Tibial nerve (tissue), 4 donors: Measurements from ENCODE around the gene CCDC152. TPM values are rescaled to one million over a fixed set of nuclear protein-coding genes. Genes with fewer than 3 reads are reported as not detected.

Experiments used
- DNase-seq, 2 donors: peaks; one replicate each; pipeline ENCODE4 v3.0.0-alpha.2; 2019; ENCODE audit warnings: low spot score in 2 of 2
- H3K27ac ChIP-seq, 4 donors: fragments of 200-600 bp; sonication (generic) in 3 of 4; one replicate each; pipeline ENCODE4 v1.5.1; 2017 to 2019; ENCODE audit warnings: mild to moderate bottlenecking in 1 of 4
- H3K27me3 ChIP-seq, 2 donors: fragments of 200-600 bp; sonication (generic) in 1 of 2; one replicate each; pipeline versions ENCODE4 v1.5.1 to v1.6.0; 2017 to 2019
- H3K36me3 ChIP-seq, 3 donors: fragments of 200-600 bp; sonication (generic); one replicate each; pipeline ENCODE4 v1.5.1; 2018 to 2019
- H3K4me1 ChIP-seq, 4 donors: fragments of 200-600 bp; sonication (generic) in 3 of 4; one replicate each; pipeline ENCODE4 v1.5.1; 2017 to 2019
- H3K4me3 ChIP-seq, 4 donors: fragments of 200-600 bp; sonication (generic) in 3 of 4; one replicate each; pipeline ENCODE4 v1.5.1; 2017 to 2019; ENCODE audit warnings: mild to moderate bottlenecking in 1 of 4, moderate library complexity in 1 of 4
- H3K9me3 ChIP-seq, 4 donors: fragments of 200-600 bp; sonication (generic) in 3 of 4; one replicate each; pipeline ENCODE4 v1.5.1; 2017 to 2019
- CTCF ChIP-seq, 5 experiments: fragments of 200-600 bp in 3 of 5; fragments of 450-650 bp in 2 of 5; sonication (generic) in 3 of 5; IDR thresholded peaks; one replicate each; pipeline ENCODE4 v1.5.1; 2016 to 2019; ENCODE audit warnings: antibody characterized with exemption in 5 of 5, mild to moderate bottlenecking in 3 of 5, moderate library complexity in 2 of 5
- EP300 ChIP-seq, 2 donors: sonication (generic); formaldehyde crosslinking; IDR thresholded peaks; one replicate each; pipeline ENCODE4 v1.6.1; 2017; ENCODE audit warnings: antibody characterized with exemption in 2 of 2, mild to moderate bottlenecking in 1 of 2
- POLR2A ChIP-seq, 2 donors: fragments of 450-650 bp; IDR thresholded peaks; one replicate each; pipeline ENCODE4 v1.6.1; 2017; ENCODE audit warnings: antibody characterized with exemption in 2 of 2, mild to moderate bottlenecking in 2 of 2, moderate library complexity in 2 of 2
- WGBS, 2 donors: methylation state at CpG; one replicate each; pipeline ENCODE4 v1.1.5; 2018; 5-methylcytosine and 5-hydroxymethylcytosine counted together
- total RNA-seq, 4 donors: library from RNA; depleted of rRNA; stranded (reverse); fragments of >200 nt; gene quantifications; one replicate each; pipeline ENCODE4 v1.1.0, GENCODE V29; 2016

Gene CCDC152
- total RNA-seq, 4 donors from 2014 or later, result 2.6 to 3.9 (median 3.0) TPM

- TF ChIP-seq POLR2A (IDR thresholded peaks at IDR 0.05) (no peak), EP300 (IDR thresholded peaks at IDR 0.05) (no peak), CTCF (IDR thresholded peaks at IDR 0.05) (no peak)
- Histone ChIP-seq H3K4me1 (no peaks in the 10 kb centered on the region), H3K27me3 (no peaks in the 10 kb centered on the region), H3K9me3 (peaks cover 0 to 12% (median 0%) of the 10 kb centered on the region in 4 donors), H3K27ac (no peak overlapping the region), H3K36me3 (peaks cover 0 to 64% (median 6%) of the 10 kb centered on the region in 3 donors), H3K4me3 (no peak overlapping the region)
- DNase-seq, result no peak
Observed at GRCh38 chr5:42799241-42799608, 42.6 kb downstream of the CCDC152 start.

- no peak for DNase-seq
- Histone ChIP-seq H3K4me3 (no peak overlapping the region), H3K27me3 (no peaks in the 10 kb centered on the region), H3K4me1 (peaks cover 0 to 2% (median 0%) of the 10 kb centered on the region in 4 donors), H3K27ac (no peak overlapping the region), H3K36me3 (peaks cover 0 to 69% (median 6%) of the 10 kb centered on the region in 3 donors), H3K9me3 (peaks cover 0 to 12% (median 0%) of the 10 kb centered on the region in 4 donors)
- 89 to 95% methylated on average over 9 of the region's 9 CpGs for WGBS, 2 donors
- TF ChIP-seq CTCF (IDR thresholded peaks at IDR 0.05), result no peak
- TF ChIP-seq POLR2A (IDR thresholded peaks at IDR 0.05), result no peak
Observed at GRCh38 chr5:42799668-42800114, 43.1 kb downstream of the CCDC152 start.

GRCh38 chr5:42800748-42801330 is 44.2 kb downstream of the CCDC152 start:
- peaks cover 0 to 80% (median 6%) of the 10 kb centered on the region in 3 donors for H3K36me3 ChIP-seq
- H3K27me3 ChIP-seq, result no peaks in the 10 kb centered on the region
- no peak overlapping the region for H3K4me3 ChIP-seq
- peaks cover 0 to 12% (median 0%) of the 10 kb centered on the region in 4 donors for H3K9me3 ChIP-seq
- H3K27ac ChIP-seq, result no peak overlapping the region
- TF ChIP-seq POLR2A (IDR thresholded peaks at IDR 0.05), result no peak
- TF ChIP-seq CTCF (IDR thresholded peaks at IDR 0.05), result no peak
- no peak for TF ChIP-seq EP300 (IDR thresholded peaks at IDR 0.05)
- peaks cover 0 to 13% (median 4%) of the 10 kb centered on the region in 4 donors for H3K4me1 ChIP-seq
- DNase-seq, result no peak
- 85% methylated on average over 8 of the region's 8 CpGs for WGBS, 2 donors

DNA sequence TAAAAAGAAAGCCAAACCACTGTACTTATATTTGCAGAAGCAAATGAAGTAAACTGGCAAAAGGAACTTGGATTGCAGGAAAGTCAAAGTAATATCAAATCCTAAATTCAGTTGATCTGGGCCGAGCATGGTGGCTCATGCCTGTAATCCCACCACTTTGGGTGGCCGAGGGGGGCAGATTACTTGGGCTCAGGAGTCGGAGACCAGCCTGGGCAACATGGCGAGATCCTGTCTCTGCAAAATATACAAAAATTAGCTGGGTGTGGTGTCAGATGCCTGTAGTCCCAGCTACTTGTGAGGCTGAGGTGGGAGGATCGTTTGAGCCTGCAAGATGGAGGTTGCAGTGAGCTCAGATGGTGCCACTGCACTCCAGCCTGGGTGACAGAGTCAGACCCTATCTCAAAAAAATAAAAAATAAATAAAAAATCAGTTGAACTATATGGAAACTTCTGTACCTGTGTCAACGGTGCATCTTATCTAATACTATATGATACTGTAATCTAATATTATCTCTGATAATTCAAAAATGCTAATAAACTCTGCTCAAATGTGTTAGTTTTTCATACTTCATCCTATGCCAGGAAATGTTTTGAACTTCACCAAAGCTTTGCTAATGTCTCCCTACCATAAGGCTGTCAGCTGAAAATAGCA is 45.0 kb downstream of the CCDC152 start:
- no peak overlapping the region for H3K4me3 ChIP-seq
- H3K27me3 ChIP-seq, result no peaks in the 10 kb centered on the region
- no peak overlapping the region for H3K27ac ChIP-seq
- peaks cover 0 to 21% (median 8%) of the 10 kb centered on the region in 4 donors for H3K4me1 ChIP-seq
- WGBS, 2 donors, result 90 to 94% methylated on average over 6 of the region's 6 CpGs
- H3K36me3 ChIP-seq, result peaks cover 0 to 88% (median 6%) of the 10 kb centered on the region in 3 donors
- peaks cover 0 to 12% (median 0%) of the 10 kb centered on the region in 4 donors for H3K9me3 ChIP-seq
- TF ChIP-seq CTCF (IDR thresholded peaks at IDR 0.05) (no peak), POLR2A (IDR thresholded peaks at IDR 0.05) (no peak), EP300 (IDR thresholded peaks at IDR 0.05) (no peak)
- no peak for DNase-seq

GRCh38 chr5:42804717-42805339 is 48.2 kb downstream of the CCDC152 start:
- H3K4me1 ChIP-seq, result peaks cover 0 to 50% (median 13%) of the 10 kb centered on the region in 4 donors
- WGBS, 2 donors, result 96% methylated on average over 4 of the region's 4 CpGs
- H3K4me3 ChIP-seq, result no peak overlapping the region
- no peak for TF ChIP-seq POLR2A (IDR thresholded peaks at IDR 0.05)
- no peak for TF ChIP-seq CTCF (IDR thresholded peaks at IDR 0.05)
- TF ChIP-seq EP300 (IDR thresholded peaks at IDR 0.05), result no peak
- H3K27ac ChIP-seq, result no peak overlapping the region
- no peaks in the 10 kb centered on the region for H3K27me3 ChIP-seq
- peaks cover 0 to 89% (median 6%) of the 10 kb centered on the region in 3 donors for H3K36me3 ChIP-seq
- DNase-seq, result no peak
- no peaks in the 10 kb centered on the region for H3K9me3 ChIP-seq
